GM13976 (cell line): ENCODE results near the gene JDP2.

ENCODE experiments used
- DNase-seq: peaks from one replicate; pipeline ENCODE4 v3.0.0; 2012; ENCODE audit warnings: low spot score
- CTCF ChIP-seq: IDR thresholded peaks from 2 replicates; pipeline ENCODE4 v1.5.1; 2012; ENCODE audit warnings: borderline replicate concordance, mild to moderate bottlenecking; ENCODE audit not compliant: insufficient read depth; ENCODE audit errors: extremely low read depth, missing control alignments, control extremely low read depth
- in situ Hi-C: fragments of 300-500 bp; cut with MboI; formaldehyde crosslinking; loops from one replicate; pipeline ENCODE4 v1.12.0; 2022; ENCODE audit warnings: low sequenced_read_pairs, mixed read lengths, inconsistent platforms; ENCODE audit not compliant: unreplicated experiment

The JDP2 gene

GRCh38 chr14:75389679-75390078 lies 38.1 kb upstream of the JDP2 start:
- in situ Hi-C loops: no loop called here
- no peak for DNase-seq
- no peak for TF ChIP-seq CTCF

- DNase-seq: no peak
- in situ Hi-C loops: no loop called here
- TF ChIP-seq CTCF: no peak
Observed at GRCh38 chr14:75390183-75390582, 37.6 kb upstream of the JDP2 start.

- no peak for DNase-seq
- TF ChIP-seq CTCF: no peak
- in situ Hi-C loops: no loop called here
Observed at GRCh38 chr14:75391953-75392352, 35.9 kb upstream of the JDP2 start.

GRCh38 chr14:75392686-75393641 lies 34.9 kb upstream of the JDP2 start:
- DNase-seq: no peak
- TF ChIP-seq CTCF: no peak
- in situ Hi-C loops: no loop called here

DNA sequence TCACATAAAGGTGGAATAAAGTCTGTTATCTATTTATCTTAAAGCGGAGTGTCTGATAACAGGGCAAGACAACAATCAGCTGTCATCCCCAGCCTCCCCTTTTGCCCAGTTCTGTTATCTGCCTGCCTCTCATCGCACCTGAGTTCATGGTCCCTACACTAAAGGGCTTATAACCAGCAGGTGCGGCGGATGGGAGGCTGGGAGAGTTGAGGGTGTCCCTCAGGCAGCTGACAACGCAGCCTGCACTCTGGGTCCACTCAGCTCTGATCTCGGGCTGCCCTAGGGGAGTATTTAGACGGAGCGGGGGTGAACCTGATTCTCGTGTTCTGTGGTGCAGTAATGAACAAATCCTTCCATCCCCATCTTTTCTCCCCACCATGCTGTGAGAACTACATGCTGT lies 34.0 kb upstream of the JDP2 start:
- in situ Hi-C loops: no loop called here
- DNase-seq: no peak
- no peak for TF ChIP-seq CTCF

DNA sequence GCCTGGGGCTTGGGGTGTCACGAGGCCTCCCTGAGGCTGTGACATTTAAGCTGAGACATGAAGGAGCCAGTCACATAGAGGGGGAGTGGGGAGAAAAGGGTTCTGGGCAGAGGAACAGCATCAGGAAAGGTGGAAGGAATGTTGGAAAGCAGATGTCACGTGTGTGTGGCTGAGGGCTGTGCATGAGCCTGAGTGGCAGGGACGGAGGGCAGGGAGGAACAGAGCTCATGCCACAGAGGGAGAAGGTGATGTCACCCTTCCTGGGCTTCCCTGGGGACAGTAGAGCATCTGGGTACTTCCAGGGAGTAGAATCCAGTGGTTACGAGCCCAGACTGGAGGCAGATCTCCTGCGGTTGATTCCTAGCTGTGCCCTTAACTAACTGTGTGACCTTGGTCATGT lies 32.0 kb upstream of the JDP2 start:
- DNase-seq: no peak
- TF ChIP-seq CTCF: no peak
- in situ Hi-C loops: no loop called here
